ENCODE measurements around the gene ZNF664.

ZNF664 gene

GRCh38 chr12:124049451-124050094 lies 76.6 kb downstream of the ZNF664 start:
- Histone ChIP-seq H3K4me3 (ENCODE audit: low read depth in 1 of 2, low read length in 2 of 2) (no peak overlapping the region), H2AFZ (ENCODE audit: low read depth, low read length) (no peak overlapping the region), H3K9ac (ENCODE audit: low read depth, low read length) (no peak overlapping the region), H3K36me3 (ENCODE audit: insufficient read depth, low read length) (no peaks in the 10 kb centered on the region; the same call in 1 of the 2 replicates), H4K20me1 (ENCODE audit: insufficient read depth, low read length) (no peaks in the 10 kb centered on the region), H3K9me3 (ENCODE audit: insufficient read depth, low read length, severe bottlenecking) (peaks cover 23% of the 10 kb centered on the region), H3K79me2 (ENCODE audit: insufficient read depth, low read length) (no peaks in the 10 kb centered on the region), H3K27me3 (ENCODE audit: insufficient read depth, low read length, poor library complexity) (no peaks in the 10 kb centered on the region), H3K4me2 (ENCODE audit: insufficient read depth, low read length) (no peak overlapping the region), H3K4me1 (ENCODE audit: insufficient read depth, low read length) (peaks cover 18% of the 10 kb centered on the region), H3K27ac (ENCODE audit: low read length) (no peak overlapping the region)
- TF ChIP-seq, protein P1, sequence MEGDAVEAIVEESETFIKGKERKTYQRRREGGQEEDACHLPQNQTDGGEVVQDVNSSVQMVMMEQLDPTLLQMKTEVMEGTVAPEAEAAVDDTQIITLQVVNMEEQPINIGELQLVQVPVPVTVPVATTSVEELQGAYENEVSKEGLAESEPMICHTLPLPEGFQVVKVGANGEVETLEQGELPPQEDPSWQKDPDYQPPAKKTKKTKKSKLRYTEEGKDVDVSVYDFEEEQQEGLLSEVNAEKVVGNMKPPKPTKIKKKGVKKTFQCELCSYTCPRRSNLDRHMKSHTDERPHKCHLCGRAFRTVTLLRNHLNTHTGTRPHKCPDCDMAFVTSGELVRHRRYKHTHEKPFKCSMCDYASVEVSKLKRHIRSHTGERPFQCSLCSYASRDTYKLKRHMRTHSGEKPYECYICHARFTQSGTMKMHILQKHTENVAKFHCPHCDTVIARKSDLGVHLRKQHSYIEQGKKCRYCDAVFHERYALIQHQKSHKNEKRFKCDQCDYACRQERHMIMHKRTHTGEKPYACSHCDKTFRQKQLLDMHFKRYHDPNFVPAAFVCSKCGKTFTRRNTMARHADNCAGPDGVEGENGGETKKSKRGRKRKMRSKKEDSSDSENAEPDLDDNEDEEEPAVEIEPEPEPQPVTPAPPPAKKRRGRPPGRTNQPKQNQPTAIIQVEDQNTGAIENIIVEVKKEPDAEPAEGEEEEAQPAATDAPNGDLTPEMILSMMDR (IDR thresholded peaks at IDR 0.05; ENCODE audit: borderline replicate concordance, extremely low read depth, low read length, poor library complexity, severe bottlenecking): no peak
- no peak for TF ChIP-seq EZH2 (IDR thresholded peaks at IDR 0.05; ENCODE audit: borderline replicate concordance, low read depth, low read length, severe bottlenecking)
- DNase-seq (no peak), ATAC-seq (ENCODE audit: insufficient read depth, low read depth) (no peak)

DNA sequence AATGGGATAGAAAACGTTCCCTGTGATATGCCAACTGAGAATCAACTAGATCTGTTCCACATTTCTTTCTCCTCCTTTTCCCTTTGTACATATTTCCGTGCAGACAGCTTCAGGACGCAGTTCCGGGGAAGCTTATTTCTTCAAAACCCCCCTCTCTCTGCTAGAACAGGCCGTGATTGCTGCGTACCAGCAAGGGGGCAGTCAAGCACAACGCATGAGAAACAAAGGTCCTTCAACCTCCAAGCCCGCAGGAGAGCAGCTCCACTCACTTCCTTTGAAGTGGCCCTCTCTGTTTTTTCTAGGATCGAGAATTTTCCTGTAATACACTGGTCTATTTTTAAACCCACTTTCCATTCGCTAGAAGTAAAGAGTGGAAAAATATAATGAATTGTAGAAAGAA lies 80.8 kb downstream of the ZNF664 start:
- no peak for TF ChIP-seq EZH2 (IDR thresholded peaks at IDR 0.05; ENCODE audit: borderline replicate concordance, low read depth, low read length, severe bottlenecking)
- TF ChIP-seq, protein P1 (IDR thresholded peaks at IDR 0.05; ENCODE audit: borderline replicate concordance, extremely low read depth, low read length, poor library complexity, severe bottlenecking): peak; percentile 46
- DNase-seq (no peak), ATAC-seq (ENCODE audit: insufficient read depth, low read depth) (no peak)
- no peaks in the 10 kb centered on the region for H3K36me3 ChIP-seq (ENCODE audit: insufficient read depth, low read length)
- no peaks in the 10 kb centered on the region for H3K27me3 ChIP-seq (ENCODE audit: insufficient read depth, low read length, poor library complexity)
- no peak overlapping the region for H2AFZ ChIP-seq (ENCODE audit: low read depth, low read length)
- peaks cover 3% of the 10 kb centered on the region for H3K9me3 ChIP-seq (ENCODE audit: insufficient read depth, low read length, severe bottlenecking)
- no peak overlapping the region for H3K27ac ChIP-seq (ENCODE audit: low read length)
- H3K9ac ChIP-seq (ENCODE audit: low read depth, low read length): no peak overlapping the region
- no peaks in the 10 kb centered on the region for H4K20me1 ChIP-seq (ENCODE audit: insufficient read depth, low read length)
- H3K79me2 ChIP-seq (ENCODE audit: insufficient read depth, low read length): no peaks in the 10 kb centered on the region
- no peaks in the 10 kb centered on the region for H3K4me1 ChIP-seq (ENCODE audit: insufficient read depth, low read length)
- H3K4me3 ChIP-seq (ENCODE audit: low read depth in 1 of 2, low read length in 2 of 2): no peak overlapping the region
- no peak overlapping the region for H3K4me2 ChIP-seq (ENCODE audit: insufficient read depth, low read length)

GRCh38 chr12:124055066-124055465 lies 82.1 kb downstream of the ZNF664 start:
- Histone ChIP-seq H3K9ac (ENCODE audit: low read depth, low read length) (no peak overlapping the region), H3K4me2 (ENCODE audit: insufficient read depth, low read length) (no peak overlapping the region), H3K9me3 (ENCODE audit: insufficient read depth, low read length, severe bottlenecking) (no peaks in the 10 kb centered on the region), H3K79me2 (ENCODE audit: insufficient read depth, low read length) (no peaks in the 10 kb centered on the region), H3K27me3 (ENCODE audit: insufficient read depth, low read length, poor library complexity) (no peaks in the 10 kb centered on the region), H3K36me3 (ENCODE audit: insufficient read depth, low read length) (no peaks in the 10 kb centered on the region), H4K20me1 (ENCODE audit: insufficient read depth, low read length) (no peaks in the 10 kb centered on the region), H3K27ac (ENCODE audit: low read length) (no peak overlapping the region), H3K4me3 (ENCODE audit: low read depth in 1 of 2, low read length in 2 of 2) (no peak overlapping the region), H2AFZ (ENCODE audit: low read depth, low read length) (no peak overlapping the region), H3K4me1 (ENCODE audit: insufficient read depth, low read length) (no peaks in the 10 kb centered on the region)
- no peak for TF ChIP-seq EZH2 (IDR thresholded peaks at IDR 0.05; ENCODE audit: borderline replicate concordance, low read depth, low read length, severe bottlenecking)
- TF ChIP-seq, protein P1 (IDR thresholded peaks at IDR 0.05; ENCODE audit: borderline replicate concordance, extremely low read depth, low read length, poor library complexity, severe bottlenecking): no peak
- DNase-seq (no peak), ATAC-seq (ENCODE audit: insufficient read depth, low read depth) (no peak)

Data from DND-41 (cell line).